HG03469 (cell line): Measurements from ENCODE around the gene C14orf132.

Source experiments
- ATAC-seq: cut with Tn5 transposase; IDR thresholded peaks from one replicate; pipeline ENCODE4 v1.9.1; 2021; ENCODE audit warnings: mild to moderate bottlenecking, moderate library complexity, moderate number of reproducible peaks; ENCODE audit not compliant: unreplicated experiment

C14orf132 gene

GRCh38 chr14:96096639-96097610 lies 57.8 kb downstream of the C14orf132 start:
- no peak for ATAC-seq

- no peak for ATAC-seq
These were observed 58.6 kb downstream of the C14orf132 start for GRCh38 chr14:96097752-96098151.

DNA sequence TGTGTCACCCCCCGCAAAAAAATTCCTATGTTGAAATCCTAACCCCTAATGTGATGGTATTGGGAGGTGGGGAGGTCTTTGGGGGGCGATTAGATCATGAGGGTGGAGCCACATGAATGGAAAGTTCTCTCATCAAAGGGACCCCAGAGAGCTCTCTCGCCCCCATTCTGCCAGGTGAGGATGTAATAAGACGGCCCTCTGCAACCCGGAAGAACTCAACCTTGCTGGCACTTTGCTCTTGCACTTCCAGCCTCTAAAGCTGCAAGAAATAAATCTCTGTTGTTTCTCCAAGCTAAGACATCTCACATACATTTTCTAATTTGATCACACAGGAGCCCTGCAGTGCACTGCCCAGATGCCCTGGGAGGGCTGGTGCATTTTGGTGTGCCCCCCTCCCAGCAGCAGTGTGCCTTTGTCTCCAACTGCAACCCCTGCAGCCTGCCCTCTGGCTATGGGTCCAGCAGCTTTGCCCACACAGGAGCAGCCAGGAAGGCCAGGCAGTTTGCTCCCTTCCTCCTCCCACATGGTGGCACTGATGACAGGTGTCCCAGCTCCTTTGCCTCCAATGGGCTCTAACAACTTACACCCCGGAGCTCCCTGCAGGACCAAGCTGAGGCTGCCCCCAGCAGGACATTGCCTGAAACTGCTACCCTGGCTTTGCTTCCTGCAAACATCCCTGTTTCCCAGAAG lies 59.3 kb downstream of the C14orf132 start:
- ATAC-seq, result no peak

- ATAC-seq, result no peak
These were observed 59.8 kb downstream of the C14orf132 start for GRCh38 chr14:96098999-96099335.

DNA sequence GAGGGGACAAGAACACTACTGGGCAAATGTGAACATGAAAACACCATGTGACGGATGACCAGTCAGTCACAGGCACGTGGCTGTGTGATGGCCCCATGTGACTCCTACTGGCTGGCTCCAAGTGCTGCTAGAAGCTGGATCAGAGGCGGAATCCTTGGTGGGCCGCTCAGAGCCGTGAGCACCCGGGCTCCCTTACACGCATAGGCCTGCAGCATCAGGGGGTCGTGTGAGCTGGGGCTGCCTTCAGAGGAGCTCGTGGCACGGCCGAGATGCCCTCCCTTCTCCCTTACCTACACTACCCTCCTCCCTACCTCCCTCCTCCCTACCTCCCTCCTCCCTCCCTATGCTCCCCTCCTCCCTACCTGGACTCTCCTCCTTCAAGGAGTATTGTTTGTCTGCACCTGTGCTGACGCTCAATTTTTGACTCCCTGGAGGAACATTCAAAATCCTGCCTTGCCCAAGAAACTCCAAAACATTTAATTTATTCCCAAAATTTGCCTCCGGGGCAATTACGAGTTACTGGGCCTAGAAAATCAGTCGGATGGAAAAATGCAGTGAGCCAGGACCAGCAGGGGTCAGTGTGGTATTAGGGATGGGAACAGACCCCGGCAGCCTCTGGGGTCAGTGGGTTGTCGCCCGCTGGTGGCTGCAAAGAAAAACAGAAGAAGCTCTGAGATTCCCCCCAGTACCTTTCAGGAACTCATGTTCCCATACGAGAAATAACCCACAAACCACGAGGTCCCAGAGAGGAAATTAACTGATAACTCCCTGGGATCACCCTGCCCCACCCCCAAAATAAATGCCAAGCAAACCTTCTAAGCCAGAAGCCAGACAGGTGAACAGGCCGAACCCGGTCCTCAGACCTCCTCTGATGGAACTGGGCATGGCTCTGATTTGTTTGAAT lies 61.3 kb downstream of the C14orf132 start:
- ATAC-seq, result no peak

DNA sequence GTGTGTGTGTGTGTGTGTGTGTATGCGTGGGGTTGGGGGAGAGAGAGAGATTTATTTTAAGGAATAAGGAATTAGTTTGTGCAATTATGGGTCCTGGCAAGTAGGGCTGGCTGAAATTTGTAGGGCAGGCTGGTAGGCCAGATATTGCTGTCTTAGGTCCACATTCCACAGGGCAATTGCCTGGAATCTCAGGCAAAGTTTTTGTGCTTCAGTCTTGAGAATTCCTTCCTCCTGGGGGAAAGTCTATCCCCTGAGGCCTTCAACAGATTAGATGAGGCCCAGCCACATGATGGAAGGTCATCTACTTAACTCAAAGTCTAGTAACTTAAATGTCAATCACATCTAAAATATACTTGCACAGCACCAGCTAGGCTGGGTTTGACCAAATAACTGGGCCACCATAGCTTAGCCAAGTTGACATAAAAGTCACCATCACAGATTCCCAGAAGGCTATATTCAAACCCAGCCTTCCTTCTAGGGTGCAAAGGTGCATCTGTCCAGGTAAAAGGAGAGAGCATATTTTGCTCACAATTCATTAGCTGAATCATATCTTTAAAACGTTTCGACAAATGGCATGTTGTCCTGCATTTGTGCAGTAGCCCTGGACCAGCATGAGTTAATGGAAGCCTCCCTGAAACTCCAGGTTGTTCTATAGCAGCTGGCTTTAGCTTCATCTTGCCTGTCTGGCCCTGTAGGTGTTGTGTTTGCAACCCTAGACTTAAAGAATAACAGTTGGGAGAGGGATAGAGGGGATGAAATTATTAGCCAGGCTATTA lies 63.1 kb downstream of the C14orf132 start:
- no peak for ATAC-seq

DNA sequence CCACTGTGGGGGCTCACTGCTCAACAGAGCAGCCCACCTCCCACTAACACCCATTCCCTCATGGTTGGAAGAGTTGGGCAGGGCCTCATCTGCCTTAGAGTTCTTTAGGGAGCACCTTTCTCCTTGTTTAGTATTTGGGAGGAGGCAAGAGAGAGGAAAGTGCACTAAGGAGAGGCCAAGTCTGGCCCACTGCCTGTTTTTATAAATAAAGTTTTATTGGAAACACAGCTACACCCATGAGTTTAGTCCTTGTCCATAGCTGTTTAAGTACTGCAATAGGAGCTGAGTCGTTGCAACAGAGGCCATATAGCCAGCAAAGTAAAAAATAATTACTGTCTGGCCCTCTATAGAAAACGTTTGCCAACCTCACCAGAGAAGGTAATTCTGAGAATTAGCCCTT lies 63.9 kb downstream of the C14orf132 start:
- no peak for ATAC-seq

- ATAC-seq, result no peak
These were observed 64.6 kb downstream of the C14orf132 start for GRCh38 chr14:96103560-96104460.

GRCh38 chr14:96104469-96105057 lies 65.4 kb downstream of the C14orf132 start:
- ATAC-seq, result no peak

- ATAC-seq, result no peak
These were observed 66.1 kb downstream of the C14orf132 start for GRCh38 chr14:96105089-96105925.

DNA sequence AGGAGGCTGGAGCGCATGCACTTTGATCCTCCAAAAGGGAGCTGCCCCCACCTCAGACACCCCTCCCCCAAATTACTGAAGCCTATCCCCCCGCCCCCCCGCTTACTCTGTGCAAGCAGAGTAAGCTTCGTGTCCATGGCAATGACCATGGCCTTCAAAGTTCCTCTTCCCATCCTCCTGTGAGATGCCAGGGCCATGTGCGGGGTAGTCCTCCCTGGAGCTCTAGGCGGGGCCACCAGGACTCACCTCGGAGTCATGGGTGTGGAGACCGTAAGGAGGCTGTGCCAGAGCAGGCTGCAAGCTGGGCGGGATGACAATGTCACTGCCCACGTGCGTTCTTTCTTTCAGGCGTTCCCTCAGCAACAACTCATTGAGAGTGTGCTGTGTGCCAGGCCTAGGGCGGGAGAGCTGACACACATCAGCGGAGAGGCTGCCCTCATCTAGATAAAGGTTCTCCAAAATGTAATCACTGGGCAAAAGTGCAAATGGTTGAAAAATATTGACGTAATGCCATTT lies 66.8 kb downstream of the C14orf132 start:
- ATAC-seq, result no peak

- no peak for ATAC-seq
These were observed 67.7 kb downstream of the C14orf132 start for GRCh38 chr14:96106891-96107290.

- ATAC-seq, result no peak
These were observed 69.1 kb downstream of the C14orf132 start for GRCh38 chr14:96108061-96108795.

GRCh38 chr14:96108911-96109310 lies 69.7 kb downstream of the C14orf132 start:
- ATAC-seq, result no peak

GRCh38 chr14:96109596-96110355 lies 70.6 kb downstream of the C14orf132 start:
- no peak for ATAC-seq

- ATAC-seq, result no peak
These were observed 72.9 kb downstream of the C14orf132 start for GRCh38 chr14:96112032-96112431.
